HG03095 (cell line): ENCODE measurements around the gene GSC.
"Not testable (repeated sequence)": the region's sequence is repeated elsewhere in the genome, so short reads cannot be mapped to it uniquely, and the experiment has no call there.

Source experiments
- ATAC-seq: cut with Tn5 transposase; IDR thresholded peaks from one replicate; pipeline ENCODE4 v1.9.1; 2021; ENCODE audit warnings: moderate library complexity; ENCODE audit not compliant: unreplicated experiment

The GSC gene

DNA sequence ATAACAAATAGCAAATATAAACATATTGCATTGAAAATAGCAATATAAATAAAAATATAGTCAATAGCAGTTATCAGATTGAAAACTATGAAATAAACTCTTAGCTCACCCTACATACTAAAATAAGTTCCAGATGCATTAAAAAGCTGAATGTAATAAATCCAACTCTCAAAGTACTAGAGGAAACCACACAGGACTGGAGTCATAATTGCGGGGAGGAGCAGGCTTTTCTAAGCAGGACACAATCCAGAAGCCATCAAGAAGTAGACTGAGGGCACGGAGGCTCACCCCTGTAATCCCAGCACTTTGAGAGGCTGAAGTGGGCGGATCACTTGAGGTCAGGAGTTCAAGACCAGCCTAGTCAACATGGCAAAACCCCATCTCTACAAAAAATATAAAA, 22.2 kb downstream of the GSC start:
- ATAC-seq: no peak

DNA sequence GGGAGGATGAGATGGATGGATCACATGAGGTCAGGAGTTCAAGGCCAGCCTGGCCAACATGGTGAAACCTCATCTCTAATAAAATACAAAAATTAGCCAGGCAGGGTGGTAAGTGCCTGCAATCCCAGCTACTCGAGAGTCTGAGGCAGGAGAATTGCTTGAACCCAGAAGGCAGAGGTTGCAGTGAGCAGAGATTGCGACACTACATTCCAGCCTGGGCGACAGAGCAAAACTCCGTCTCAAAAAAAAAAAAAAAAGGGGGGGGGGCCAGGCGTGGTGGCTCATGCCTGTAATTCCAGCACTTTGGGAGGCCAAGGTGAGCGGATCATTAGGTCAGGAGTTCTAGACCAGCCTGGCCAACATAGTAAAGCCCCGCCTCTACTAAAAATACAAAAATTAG, 22.8 kb downstream of the GSC start:
- not testable (repeated sequence) for ATAC-seq

DNA sequence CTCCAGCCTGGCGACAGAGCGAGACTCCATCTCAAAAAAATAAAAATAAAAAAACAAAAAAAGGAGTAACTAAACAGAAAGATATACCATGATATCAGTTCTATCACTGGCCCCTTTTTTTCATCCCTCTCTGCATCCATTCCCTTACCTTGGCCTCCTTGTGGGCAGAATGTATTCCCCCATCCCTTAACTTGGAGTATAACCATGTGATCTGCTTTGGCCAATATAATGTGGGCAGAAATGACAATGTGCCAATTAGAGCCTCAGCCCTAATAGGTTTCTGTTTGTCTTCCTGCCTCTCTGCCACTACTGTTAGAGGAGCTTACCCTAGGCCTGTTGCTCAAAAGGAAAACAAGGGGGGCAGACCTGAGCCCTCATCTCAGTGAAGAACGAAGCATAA, 23.8 kb downstream of the GSC start:
- no peak for ATAC-seq

GRCh38 chr14:94738751-94739150, 31.2 kb downstream of the GSC start:
- ATAC-seq: no peak

DNA sequence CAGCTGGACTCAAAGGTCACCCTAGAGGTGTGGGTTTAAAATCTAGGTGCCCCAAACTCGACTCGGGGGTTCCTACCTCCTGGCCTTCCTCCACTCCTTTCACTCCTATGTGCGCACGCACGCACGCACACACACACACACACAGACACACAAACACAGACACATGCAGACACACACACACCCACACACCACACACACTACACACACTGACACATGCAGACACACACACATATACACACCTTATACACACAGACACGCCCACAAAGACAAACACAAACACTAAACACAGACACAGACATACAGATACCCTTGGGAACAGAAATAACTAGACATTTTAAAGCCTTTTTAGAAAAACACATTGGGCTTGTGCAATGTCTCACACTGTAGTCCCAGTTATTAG, 31.8 kb downstream of the GSC start:
- ATAC-seq: no peak

DNA sequence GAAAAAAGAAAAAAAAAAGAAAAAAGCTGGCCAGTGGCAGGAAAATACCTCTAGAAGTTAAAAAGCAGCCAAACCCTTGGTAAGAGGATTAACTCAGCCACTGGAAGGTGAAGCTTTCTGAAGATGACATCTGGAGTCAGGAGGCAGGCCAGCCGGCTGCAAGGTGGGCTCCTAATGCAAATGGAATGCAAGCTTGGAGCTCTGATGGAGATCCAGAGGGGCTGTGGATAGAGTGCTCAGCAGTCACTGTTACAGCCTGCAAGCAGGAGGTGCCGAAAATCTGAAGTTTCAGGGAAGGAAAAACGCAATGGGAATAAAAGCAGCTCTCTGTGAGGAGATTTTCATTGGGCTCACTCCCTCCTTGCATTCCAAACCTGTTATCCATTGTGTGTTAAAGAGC, 41.0 kb downstream of the GSC start:
- no peak for ATAC-seq

GRCh38 chr14:94728440-94728839, 41.5 kb downstream of the GSC start:
- not testable (repeated sequence) for ATAC-seq

DNA sequence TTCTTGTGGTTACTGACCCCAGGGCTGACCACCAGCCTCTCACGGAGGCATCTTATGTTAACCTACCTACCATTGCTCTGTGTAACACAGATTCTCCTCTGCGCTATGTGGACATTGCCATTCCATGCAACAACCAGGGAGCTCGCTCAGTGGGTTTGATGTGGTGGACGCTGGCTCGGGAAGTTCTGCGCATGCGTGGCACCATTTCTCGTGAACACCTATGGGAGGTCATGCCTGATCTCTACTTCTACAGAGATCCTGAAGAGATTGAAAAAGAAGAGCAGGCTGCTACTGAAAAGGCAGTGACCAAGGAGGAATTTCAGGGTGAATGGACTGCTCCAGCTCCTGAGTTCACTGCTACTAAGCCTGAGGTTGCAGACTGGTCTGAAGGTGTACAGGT, 43.3 kb downstream of the GSC start:
- not testable (repeated sequence) for ATAC-seq

DNA sequence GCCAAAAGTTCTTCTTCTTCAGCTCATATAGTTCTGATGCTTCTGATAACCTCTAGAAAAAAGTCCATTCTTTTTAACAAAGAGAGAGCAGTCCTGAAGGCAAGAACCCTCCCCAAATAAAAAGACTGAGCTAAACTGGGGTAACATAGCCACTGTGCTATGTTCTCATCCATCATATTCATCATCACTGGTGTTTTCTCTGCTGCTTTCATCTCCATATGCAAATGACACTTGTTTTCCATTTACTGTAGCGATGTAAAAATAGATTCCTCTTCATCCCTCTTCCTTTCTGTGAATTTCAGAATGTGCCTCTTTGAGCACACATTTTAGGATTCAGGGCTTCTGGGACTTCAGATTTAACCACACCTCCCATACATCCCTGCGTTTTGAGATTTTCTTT, 44.9 kb downstream of the GSC start:
- no peak for ATAC-seq

DNA sequence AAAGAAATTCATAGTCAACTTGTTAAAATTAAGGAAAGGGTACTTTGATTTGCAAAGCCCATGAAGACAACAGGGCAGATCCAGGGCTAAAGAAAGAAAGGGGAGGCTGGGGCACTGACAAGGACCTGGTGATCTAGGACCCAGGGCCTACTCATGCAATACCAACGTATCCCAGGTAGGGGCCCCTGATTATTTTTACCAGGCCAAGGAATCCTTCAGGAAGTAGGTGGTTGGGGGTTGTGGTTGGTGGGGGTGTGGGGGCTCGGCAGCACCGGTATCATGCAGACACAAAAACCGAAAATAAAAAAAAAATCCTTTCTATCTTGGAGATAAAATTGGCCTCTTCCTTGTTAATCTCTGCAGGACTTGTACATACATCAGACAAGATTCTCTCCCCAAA, 47.5 kb downstream of the GSC start:
- no peak for ATAC-seq
